Measurements from ENCODE around the gene TMEM169. TPM values are rescaled to one million over a fixed set of nuclear protein-coding genes. Genes with fewer than 3 reads are reported as not detected.

The TMEM169 gene
- total RNA-seq, 1 experiment from 2014 or later: 0.46 TPM

DNA sequence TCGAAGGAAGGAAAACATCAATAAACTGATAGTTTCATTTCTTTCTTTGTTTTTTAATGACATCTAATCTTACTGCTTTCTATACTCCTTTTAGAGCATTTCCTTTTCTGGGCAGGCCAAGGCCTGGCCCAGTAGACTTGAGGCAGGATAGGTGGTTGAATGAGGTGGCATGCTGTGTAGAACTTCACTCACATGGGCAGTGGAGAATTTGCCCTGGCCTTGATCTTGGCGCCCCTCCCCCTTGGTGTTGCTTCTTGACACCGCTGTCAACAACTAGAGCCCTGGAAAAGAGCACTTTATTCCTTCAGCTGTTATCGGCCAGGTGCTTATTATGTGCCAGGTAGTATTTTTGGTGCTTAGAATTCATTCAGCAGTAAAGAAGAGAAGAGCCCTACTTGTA is 64.9 kb downstream of the TMEM169 start:
- BruUV-seq (replicated peaks): no TSS peak
- intact Hi-C loops (cut with micrococcal nuclease; ENCODE audit: unreplicated experiment): no loop called here

DNA sequence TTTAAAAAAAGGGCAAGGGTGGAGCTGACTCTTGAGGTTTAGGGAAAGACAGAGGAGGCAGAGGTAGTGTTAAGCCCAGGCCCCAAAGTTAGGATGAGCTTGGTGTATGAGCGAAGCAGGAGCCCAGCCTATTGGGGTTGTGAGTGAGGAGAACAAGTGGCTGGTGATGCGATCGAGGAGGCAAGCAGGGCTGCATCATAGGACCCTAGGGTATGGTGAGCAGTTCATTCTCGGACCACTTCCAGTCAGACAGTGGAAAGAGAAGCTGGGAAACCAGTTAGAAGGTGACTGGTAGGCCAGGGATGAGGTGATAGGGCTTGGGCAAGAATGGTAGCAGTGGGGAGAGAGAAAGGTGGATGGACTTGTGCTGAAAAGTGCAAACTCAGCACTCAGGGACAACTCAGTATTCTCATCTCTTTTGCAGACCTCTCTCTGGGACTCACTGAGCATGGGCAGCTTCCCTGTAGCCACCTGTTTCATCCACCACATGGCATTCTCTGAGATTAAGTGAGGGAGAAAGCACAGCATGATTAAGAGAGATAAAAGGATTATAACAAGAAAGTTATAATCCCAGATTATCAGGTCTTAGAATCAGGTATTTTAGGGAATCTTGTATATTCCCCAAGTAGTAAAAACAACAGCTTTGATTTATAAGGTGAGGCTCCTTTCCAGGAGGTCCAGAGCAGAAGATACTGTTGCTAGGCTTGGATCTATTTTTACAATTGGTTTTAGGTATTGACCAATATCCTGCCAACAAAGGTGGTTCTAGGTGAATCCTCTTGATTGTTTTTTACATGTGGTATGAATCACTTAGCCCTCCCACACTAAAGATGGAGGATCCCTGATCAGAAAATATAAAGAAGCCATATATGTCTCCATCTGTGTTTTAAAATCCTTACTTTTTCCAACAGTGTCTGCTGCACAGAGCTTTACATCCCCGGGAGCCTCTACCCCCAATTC is 65.7 kb downstream of the TMEM169 start:
- peak in 1 of 2 experiments; percentile 24 for DNase-seq
- Histone ChIP-seq H3K27me3 (ENCODE audit: insufficient read depth, low read depth) (no peaks in the 10 kb centered on the region), H3F3A (ENCODE audit: insufficient read depth, low read depth) (peaks cover 24% of the 10 kb centered on the region; the same call in 1 of the 2 replicates), H3K36me3 (ENCODE audit: low read depth) (peaks cover 87% of the 10 kb centered on the region), H3K9me2 (ENCODE audit: insufficient read depth) (no peaks in the 10 kb centered on the region), H3K27ac (no peak overlapping the region), H3K4me2 (no peak overlapping the region), H3K9me3 (ENCODE audit: insufficient read depth, low read depth) (no peaks in the 10 kb centered on the region), H3K4me1 (replicated peaks; ENCODE audit: insufficient read depth) (no peaks in the 10 kb centered on the region), H3K79me2 (ENCODE audit: low read depth) (no peaks in the 10 kb centered on the region), H4K20me1 (ENCODE audit: insufficient read depth) (peaks cover 4% of the 10 kb centered on the region), H2AFZ (no peak overlapping the region), H3K4me3 (no peak overlapping the region)
- CTCF ChIA-PET: no interaction called here
- no TSS peak for BruUV-seq (replicated peaks)
- TF ChIP-seq EZH2 (IDR thresholded peaks at IDR 0.05; ENCODE audit: low read depth) (no peak), CTCF (conservative IDR thresholded peaks at IDR 0.05) (no peak)
- POLR2A ChIA-PET (ENCODE audit: unreplicated experiment): no interaction called here
- intact Hi-C loops (cut with micrococcal nuclease; ENCODE audit: unreplicated experiment): no loop called here

More for the DNA sequence above, 64.9 kb downstream of the TMEM169 start:
- Histone ChIP-seq H3K4me1 (replicated peaks; ENCODE audit: insufficient read depth) (no peaks in the 10 kb centered on the region), H2AFZ (no peak overlapping the region), H3K27me3 (ENCODE audit: insufficient read depth, low read depth) (no peaks in the 10 kb centered on the region), H4K20me1 (ENCODE audit: insufficient read depth) (peaks cover 4% of the 10 kb centered on the region), H3K36me3 (ENCODE audit: low read depth) (peaks cover 83% of the 10 kb centered on the region), H3K4me3 (no peak overlapping the region), H3K9me2 (ENCODE audit: insufficient read depth) (no peaks in the 10 kb centered on the region), H3K27ac (no peak overlapping the region), H3K4me2 (no peak overlapping the region), H3F3A (ENCODE audit: insufficient read depth, low read depth) (peaks cover 24% of the 10 kb centered on the region; the same call in 1 of the 2 replicates), H3K79me2 (ENCODE audit: low read depth) (no peaks in the 10 kb centered on the region), H3K9me3 (ENCODE audit: insufficient read depth, low read depth) (no peaks in the 10 kb centered on the region)
- TF ChIP-seq EZH2 (IDR thresholded peaks at IDR 0.05; ENCODE audit: low read depth) (no peak), CTCF (conservative IDR thresholded peaks at IDR 0.05) (no peak)
- DNase-seq: no peak
- ChIA-PET CTCF (no interaction called here), POLR2A (ENCODE audit: unreplicated experiment) (interaction anchor here (0.5 kb wide), 1 partner anchor 26 kb away, joined by 3 read pairs; no protein-coding TSS in a partner anchor)

GRCh38 chr2:216148983-216149382 is 67.3 kb downstream of the TMEM169 start:
- ChIA-PET POLR2A (ENCODE audit: unreplicated experiment) (interaction anchor here (0.5 kb wide), 1 partner anchor 23 kb away, joined by 8 read pairs; no protein-coding TSS in a partner anchor), CTCF (interaction anchor here (0.5 kb wide), 1 partner anchor 51 kb away, joined by 4 read pairs; no protein-coding TSS in a partner anchor)
- Histone ChIP-seq H3K4me1 (replicated peaks; ENCODE audit: insufficient read depth) (no peaks in the 10 kb centered on the region), H3K36me3 (ENCODE audit: low read depth) (peaks cover 89% of the 10 kb centered on the region), H3K79me2 (ENCODE audit: low read depth) (no peaks in the 10 kb centered on the region), H3K27ac (no peak overlapping the region), H4K20me1 (ENCODE audit: insufficient read depth) (peaks cover 4% of the 10 kb centered on the region), H3K27me3 (ENCODE audit: insufficient read depth, low read depth) (no peaks in the 10 kb centered on the region), H2AFZ (no peak overlapping the region), H3K9me3 (ENCODE audit: insufficient read depth, low read depth) (no peaks in the 10 kb centered on the region), H3K4me3 (no peak overlapping the region), H3K9me2 (ENCODE audit: insufficient read depth) (no peaks in the 10 kb centered on the region), H3K4me2 (no peak overlapping the region), H3F3A (ENCODE audit: insufficient read depth, low read depth) (peaks cover 23% of the 10 kb centered on the region; the same call in 1 of the 2 replicates)
- intact Hi-C loops (cut with micrococcal nuclease; ENCODE audit: unreplicated experiment): no loop called here
- no peak for DNase-seq
- no TSS peak for BruUV-seq (replicated peaks)
- TF ChIP-seq EZH2 (IDR thresholded peaks at IDR 0.05; ENCODE audit: low read depth) (no peak), CTCF (conservative IDR thresholded peaks at IDR 0.05) (no peak)

Measured in PC-9 (cell line).